ENCODE results near the gene DOC2B. TPM values are rescaled to one million over a fixed set of nuclear protein-coding genes. Genes with fewer than 3 reads are reported as not detected.
A peak's percentile ranks its signal among the peaks of the same experiment; 100 is the strongest.

The DOC2B gene
- total RNA-seq, 4 donors from 2014 or later = 4.4 to 11.5 (median 10.6) TPM

- H3K27me3 ChIP-seq = peaks cover 4% of the 10 kb centered on the region
- no peak overlapping the region for H3K4me3 ChIP-seq
- H3K36me3 ChIP-seq = no peaks in the 10 kb centered on the region
- ATAC-seq = no peak
- TF ChIP-seq CTCF (IDR thresholded peaks at IDR 0.05) (no peak), POLR2AphosphoS5 (IDR thresholded peaks at IDR 0.05) (no peak), POLR2A (IDR thresholded peaks at IDR 0.05) (no peak), EP300 (IDR thresholded peaks at IDR 0.05) (no peak)
- H3K27ac ChIP-seq = peak overlapping the region in 1 of 4 donors; percentile 66
- H3K4me1 ChIP-seq = no peaks in the 10 kb centered on the region
- no peaks in the 10 kb centered on the region for H3K9me3 ChIP-seq
- WGBS, 2 donors (ENCODE audit: low coverage in 1 of 2) = 80% methylated on average over 1 of the region's 10 CpGs; no CpG with 5 or more reads in 1 of the 2 donors
Observed at GRCh38 chr17:214881-215331, 33.5 kb upstream of the DOC2B start.

- Histone ChIP-seq H3K9me3 (peaks cover 0 to 5% (median 0%) of the 10 kb centered on the region in 3 donors), H3K4me1 (no peaks in the 10 kb centered on the region), H3K4me3 (no peak overlapping the region), H3K36me3 (no peaks in the 10 kb centered on the region), H3K27ac (no peak overlapping the region), H3K27me3 (peaks cover 9% of the 10 kb centered on the region)
- no peak for ATAC-seq
- no peak for TF ChIP-seq CTCF (IDR thresholded peaks at IDR 0.05)
- TF ChIP-seq EP300 (IDR thresholded peaks at IDR 0.05) = no peak
- TF ChIP-seq POLR2A (IDR thresholded peaks at IDR 0.05) = no peak
- no peak for TF ChIP-seq POLR2AphosphoS5 (IDR thresholded peaks at IDR 0.05)
- WGBS, 2 donors (ENCODE audit: low coverage in 1 of 2) = 90 to 91% methylated on average over 2 to 5 of the region's 25 CpGs
Observed at GRCh38 chr17:213286-214105, 32.0 kb upstream of the DOC2B start.

- no peak overlapping the region for H3K27ac ChIP-seq
- no peak for TF ChIP-seq POLR2A (IDR thresholded peaks at IDR 0.05)
- TF ChIP-seq CTCF (IDR thresholded peaks at IDR 0.05) = no peak
- no peak for TF ChIP-seq EP300 (IDR thresholded peaks at IDR 0.05)
- TF ChIP-seq POLR2AphosphoS5 (IDR thresholded peaks at IDR 0.05) = no peak
- no peaks in the 10 kb centered on the region for H3K4me1 ChIP-seq
- peaks cover 31% of the 10 kb centered on the region for H3K27me3 ChIP-seq
- H3K36me3 ChIP-seq = no peaks in the 10 kb centered on the region
- H3K4me3 ChIP-seq = no peak overlapping the region
- ATAC-seq = no peak
- WGBS, 2 donors (ENCODE audit: low coverage in 1 of 2) = no CpG with 5 or more reads among the region's 8 CpGs
- peaks cover 0 to 5% (median 0%) of the 10 kb centered on the region in 3 donors for H3K9me3 ChIP-seq
Observed at GRCh38 chr17:210402-210801, 29.0 kb upstream of the DOC2B start.

GRCh38 chr17:208429-208828, 27.0 kb upstream of the DOC2B start:
- Histone ChIP-seq H3K4me1 (no peaks in the 10 kb centered on the region), H3K4me3 (no peak overlapping the region), H3K9me3 (peaks cover 0 to 5% (median 0%) of the 10 kb centered on the region in 3 donors), H3K36me3 (no peaks in the 10 kb centered on the region), H3K27me3 (peaks cover 48% of the 10 kb centered on the region), H3K27ac (no peak overlapping the region)
- no peak for ATAC-seq
- TF ChIP-seq POLR2AphosphoS5 (IDR thresholded peaks at IDR 0.05) (no peak), CTCF (IDR thresholded peaks at IDR 0.05) (no peak), EP300 (IDR thresholded peaks at IDR 0.05) (no peak), POLR2A (IDR thresholded peaks at IDR 0.05) (no peak)
- whole genome bisulfite sequencing, 2 donors (ENCODE audit: low coverage in 1 of 2) = 90 to 93% methylated on average over 2 to 3 of the region's 8 CpGs

- Histone ChIP-seq H3K9me3 (peaks cover 0 to 5% (median 0%) of the 10 kb centered on the region in 3 donors), H3K36me3 (no peaks in the 10 kb centered on the region), H3K4me1 (no peaks in the 10 kb centered on the region), H3K4me3 (no peak overlapping the region), H3K27me3 (peaks cover 48% of the 10 kb centered on the region), H3K27ac (no peak overlapping the region)
- WGBS, 2 donors (ENCODE audit: low coverage in 1 of 2) = 80 to 93% methylated on average over 1 to 2 of the region's 8 CpGs
- ATAC-seq = no peak
- no peak for TF ChIP-seq POLR2A (IDR thresholded peaks at IDR 0.05)
- no peak for TF ChIP-seq EP300 (IDR thresholded peaks at IDR 0.05)
- no peak for TF ChIP-seq POLR2AphosphoS5 (IDR thresholded peaks at IDR 0.05)
- no peak for TF ChIP-seq CTCF (IDR thresholded peaks at IDR 0.05)
Observed at GRCh38 chr17:207775-208174, 26.3 kb upstream of the DOC2B start.

Measured in gastroesophageal sphincter (tissue), 4 donors.